Mammary epithelial cell (primary cell): ENCODE results near the gene PSMC3IP.

Experiments used
- EZH2 ChIP-seq: IDR thresholded peaks from 2 replicates; pipeline ENCODE4 v1.6.1; 2012; ENCODE audit warnings: low read length, inconsistent platforms, borderline replicate concordance
- TF ChIP-seq, protein P1 (sequence below), 2 donors: IDR thresholded peaks in 1 of 2; conservative IDR thresholded peaks in 1 of 2; 2 replicates each; pipeline ENCODE4 v1.5.1; 2011 to 2012; ENCODE audit warnings: inconsistent platforms in 2 of 2, low read length in 2 of 2, mild to moderate bottlenecking in 2 of 2, control low read depth in 1 of 2, low read depth in 1 of 2; ENCODE audit not compliant: insufficient read depth in 1 of 2; ENCODE audit errors: extremely low read depth in 1 of 2

DNA sequence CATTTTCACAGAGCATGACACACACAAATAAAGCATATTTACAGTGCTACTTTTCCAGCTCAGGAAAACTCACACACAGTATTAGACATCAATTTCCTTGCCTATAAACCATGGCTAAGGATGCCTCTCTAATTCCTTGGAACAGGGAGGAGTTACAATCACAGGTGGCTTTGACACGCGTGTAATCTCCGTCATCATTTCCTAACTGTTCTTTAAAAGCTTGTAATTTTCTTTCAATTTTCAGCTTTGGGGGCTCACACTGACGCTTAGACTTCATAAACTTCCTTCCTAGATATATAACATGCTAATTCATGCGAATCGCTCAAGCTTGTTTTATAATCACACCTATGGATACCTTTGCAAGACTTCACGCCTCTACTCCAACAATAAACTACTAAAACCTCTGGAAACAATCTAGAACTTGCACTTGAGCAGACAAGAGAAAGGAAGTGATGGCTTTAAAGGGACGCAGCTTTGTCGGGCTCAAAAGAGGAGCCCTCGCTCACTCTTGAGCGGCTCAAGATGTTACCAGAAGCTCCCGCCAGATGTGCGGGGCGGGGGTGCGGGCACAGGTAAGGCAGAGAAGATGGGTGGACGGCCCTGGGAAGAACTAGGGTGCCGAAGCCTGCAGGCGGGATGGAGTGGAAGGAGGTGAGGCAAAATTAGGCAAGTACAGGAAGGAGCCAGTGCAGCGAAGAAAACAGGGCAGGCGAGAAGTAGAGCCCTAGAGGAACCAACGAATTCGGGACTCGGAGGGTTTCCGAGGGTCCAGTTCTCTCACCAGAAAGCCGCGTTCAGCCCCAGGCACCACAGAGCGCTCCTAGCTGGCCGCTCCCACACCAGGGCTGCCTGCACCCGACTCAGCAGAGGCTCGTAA, 31.0 kb upstream of the PSMC3IP start:
- no peak for TF ChIP-seq EZH2
- TF ChIP-seq, protein P1, sequence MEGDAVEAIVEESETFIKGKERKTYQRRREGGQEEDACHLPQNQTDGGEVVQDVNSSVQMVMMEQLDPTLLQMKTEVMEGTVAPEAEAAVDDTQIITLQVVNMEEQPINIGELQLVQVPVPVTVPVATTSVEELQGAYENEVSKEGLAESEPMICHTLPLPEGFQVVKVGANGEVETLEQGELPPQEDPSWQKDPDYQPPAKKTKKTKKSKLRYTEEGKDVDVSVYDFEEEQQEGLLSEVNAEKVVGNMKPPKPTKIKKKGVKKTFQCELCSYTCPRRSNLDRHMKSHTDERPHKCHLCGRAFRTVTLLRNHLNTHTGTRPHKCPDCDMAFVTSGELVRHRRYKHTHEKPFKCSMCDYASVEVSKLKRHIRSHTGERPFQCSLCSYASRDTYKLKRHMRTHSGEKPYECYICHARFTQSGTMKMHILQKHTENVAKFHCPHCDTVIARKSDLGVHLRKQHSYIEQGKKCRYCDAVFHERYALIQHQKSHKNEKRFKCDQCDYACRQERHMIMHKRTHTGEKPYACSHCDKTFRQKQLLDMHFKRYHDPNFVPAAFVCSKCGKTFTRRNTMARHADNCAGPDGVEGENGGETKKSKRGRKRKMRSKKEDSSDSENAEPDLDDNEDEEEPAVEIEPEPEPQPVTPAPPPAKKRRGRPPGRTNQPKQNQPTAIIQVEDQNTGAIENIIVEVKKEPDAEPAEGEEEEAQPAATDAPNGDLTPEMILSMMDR (conservative IDR thresholded peaks at IDR 0.05 in 1 of 2, IDR thresholded peaks at IDR 0.05 in 1 of 2; ENCODE audit: extremely low read depth in 1 of 2, insufficient read depth in 1 of 2, low read depth in 1 of 2, low read length in 2 of 2), result no peak
